Measurements from ENCODE around the gene ZKSCAN5.

The ZKSCAN5 gene

DNA sequence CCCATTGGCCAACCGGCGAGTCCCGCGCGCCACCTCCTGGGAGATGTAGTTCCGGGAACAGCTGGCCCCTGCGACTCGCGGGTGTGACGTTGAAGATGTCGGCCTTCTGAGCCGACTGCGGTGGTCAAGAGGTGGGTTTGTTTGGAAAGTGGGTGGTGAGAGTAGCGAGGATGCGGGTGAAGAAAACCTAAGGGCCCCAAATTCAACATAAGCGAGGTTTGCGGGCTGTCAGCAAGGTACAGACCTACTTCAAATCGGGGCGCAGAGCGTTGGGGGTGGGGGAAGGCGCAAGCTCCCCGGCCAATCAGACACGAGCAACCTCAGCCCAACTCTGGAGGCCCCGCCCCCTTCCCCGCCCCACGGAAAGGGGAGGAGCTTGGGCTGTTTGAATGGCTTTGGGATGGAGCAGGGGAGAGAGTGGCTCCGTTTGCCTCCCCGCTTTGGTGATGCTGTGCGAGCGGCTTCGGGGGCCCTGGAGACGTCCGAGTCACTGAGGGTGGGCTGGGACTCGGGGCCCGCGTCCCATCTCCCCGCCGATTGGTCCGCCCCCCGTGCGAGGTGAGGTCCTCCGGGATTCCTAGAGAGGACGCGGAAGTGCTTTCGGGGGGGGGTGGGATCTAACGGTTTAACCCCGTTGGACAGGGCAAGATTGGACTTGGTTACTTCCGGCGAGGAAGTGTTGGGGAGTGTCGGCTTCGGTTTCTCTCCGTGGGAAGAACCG, at the start of gene ZKSCAN5:
TSS of gene ZKSCAN5 (plus strand) at position 60 of the 721 bp plus-strand sequence. CDS start 1,383 bp downstream, outside the sequence.
- peak; percentile 95 for DNase-seq

DNA sequence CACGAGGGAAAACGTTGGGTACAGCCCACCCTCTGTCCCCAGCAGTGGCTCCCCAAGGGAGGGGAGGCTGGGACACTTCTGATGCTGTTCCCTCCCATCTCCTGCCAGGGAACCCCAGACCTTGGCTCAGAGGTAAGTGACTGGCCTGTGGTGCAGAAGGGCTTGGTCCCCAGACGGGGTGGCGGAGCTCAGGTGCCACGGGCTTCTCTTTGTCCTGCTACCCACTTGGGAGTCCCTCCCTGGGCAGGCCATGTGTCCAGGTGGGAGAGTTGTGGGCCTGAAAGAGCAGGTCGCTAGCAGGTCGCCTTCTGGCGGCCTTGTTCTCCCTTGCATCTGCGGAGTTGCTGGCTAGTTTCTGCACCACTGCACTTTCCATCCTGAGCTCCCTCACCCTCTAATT, 48.6 kb upstream of the ZKSCAN5 start:
- no peak for DNase-seq

DNA sequence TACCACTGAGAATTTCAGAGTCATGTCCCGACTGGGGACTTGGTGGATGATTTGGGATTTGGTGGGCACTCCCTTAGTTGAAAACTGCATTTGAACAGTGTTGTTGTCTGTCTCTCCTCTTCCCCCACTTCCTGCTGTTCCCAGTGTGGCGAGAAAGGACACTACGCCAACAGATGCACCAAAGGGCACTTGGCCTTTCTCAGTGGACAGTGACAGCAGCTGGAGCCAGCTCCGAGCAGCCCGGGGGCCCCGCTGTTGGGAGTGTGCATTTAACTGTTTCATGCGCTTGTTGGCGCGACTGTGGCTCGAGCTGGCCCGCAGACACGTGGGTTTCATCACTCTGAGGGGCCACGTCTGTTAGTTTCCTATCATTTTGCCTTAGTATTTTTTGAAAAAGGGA, 48.2 kb upstream of the ZKSCAN5 start:
- DNase-seq: no peak

DNA sequence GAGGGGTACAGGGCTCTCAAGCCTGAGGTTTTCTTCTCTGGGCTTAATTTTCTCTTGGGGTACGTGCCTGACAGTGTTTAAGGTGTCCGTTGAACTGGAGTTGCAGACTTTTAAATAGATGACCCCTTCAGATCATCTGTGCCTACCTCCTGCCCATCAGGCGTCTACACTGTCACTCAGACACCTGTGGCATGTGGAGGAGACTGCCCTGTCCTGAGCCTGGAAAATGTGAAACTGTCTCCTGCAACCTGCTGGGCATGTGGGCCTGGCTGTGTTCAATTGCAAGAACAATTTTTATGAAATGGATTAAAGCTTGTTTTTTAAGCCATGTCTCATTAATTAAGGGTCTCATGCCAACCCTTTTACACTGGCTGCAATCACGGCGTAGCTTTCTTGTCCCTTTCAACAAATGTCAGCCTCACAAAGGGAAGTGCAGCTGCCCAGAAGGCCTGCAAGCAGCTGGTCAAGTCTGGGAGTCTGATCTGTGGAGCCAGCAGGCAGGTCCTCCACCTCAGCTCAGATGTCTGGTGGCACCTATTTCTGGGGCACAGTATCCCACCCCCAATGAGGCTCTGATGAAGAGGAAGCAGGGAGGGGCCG, 47.3 kb upstream of the ZKSCAN5 start:
- no peak for DNase-seq

DNA sequence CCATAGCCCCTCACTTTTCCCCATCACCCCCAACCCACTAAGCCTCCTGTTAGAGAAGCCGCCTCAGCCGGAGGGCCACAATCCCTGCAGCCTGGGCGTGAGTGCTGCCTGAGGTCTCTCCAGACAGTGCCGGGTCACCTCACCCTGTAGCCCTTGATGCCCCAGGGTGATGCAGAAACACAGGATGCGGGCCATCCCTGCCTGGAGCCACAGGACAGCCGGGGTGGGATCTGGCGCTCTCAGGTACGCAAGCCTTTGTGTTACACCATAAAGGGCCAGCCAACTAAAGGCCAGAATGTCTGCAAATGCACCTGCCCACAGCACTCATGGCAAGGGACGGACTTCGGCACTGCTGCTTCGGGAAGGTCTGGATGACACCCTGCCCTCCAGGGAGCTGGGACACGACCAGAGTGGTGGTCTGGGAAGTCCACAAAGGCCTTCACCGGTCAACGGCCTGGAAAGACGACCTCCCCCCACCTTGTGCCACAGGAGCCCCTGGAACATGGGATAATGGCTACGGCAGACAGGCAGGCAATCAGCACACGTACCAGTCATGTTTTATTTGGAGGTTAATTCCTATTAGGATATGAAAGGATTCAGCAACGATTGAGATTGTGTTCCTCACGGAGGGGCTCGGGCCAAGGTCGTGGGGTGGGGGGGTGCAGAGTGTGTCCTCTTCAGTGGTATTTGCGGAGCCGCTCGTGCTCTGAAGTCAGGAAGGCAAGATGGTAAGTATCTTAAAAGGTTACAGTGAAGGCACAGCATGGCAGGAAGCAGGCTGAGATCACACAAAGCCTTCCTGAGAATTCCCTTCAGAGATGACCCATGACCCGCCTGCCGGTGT, 46.6 kb upstream of the ZKSCAN5 start:
- no peak for DNase-seq

DNA sequence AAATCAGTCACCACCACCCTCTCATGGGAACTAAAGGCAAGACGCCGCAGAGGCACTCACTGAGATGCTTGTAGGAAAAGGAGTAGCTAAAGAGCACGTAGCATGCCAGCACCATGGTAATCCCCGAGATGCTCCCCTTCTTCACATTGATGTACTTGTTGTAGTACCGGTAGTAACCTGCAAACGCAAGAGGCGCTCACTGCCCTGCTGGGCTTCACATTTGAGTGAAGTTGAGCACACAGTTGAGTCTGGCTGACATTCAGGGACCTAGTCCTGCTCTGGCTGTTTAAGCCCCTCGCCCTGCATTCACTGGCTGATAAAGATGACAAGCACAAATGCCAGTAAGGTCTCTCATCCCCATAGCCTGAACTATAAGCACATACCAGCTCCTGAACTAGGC, 45.4 kb upstream of the ZKSCAN5 start:
- DNase-seq: peak; percentile 12

DNA sequence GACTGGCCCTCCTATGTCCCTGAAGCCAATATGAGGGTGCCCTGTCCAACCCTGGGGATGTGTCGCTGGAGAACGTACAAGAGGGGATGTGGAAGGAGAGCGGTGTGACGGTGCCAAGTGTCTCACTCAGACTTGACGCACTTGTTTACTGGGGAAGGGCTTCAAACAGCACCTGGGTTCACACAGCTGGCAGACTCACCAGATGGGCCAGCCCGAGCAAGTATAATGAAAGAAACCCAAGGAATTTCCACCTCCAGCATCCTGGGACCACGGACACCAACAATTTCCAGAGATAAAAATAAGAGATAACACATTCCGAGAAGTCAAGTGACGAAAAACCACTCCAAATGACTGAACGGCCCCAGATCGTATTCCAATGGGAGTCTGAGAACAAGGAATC, 43.8 kb upstream of the ZKSCAN5 start:
- no peak for DNase-seq

DNA sequence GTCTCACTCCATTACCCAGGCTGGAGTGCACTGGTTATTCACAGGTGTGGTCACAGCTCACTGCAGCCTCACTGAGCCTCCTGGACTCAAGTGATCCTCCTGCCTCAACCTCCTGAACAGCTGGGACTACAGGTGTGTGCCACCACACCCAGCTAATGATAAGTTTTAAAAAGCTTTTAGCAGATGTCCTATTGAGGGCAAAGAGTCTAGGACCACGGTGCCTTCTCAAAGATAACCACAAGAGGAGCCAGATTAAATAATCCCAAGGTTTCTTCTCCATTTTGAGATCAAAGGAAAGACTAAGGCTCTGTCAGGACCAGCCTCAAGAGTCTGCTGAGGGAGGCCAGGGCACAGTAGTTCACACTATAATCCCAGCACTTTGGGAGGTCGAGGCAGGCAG, 43.2 kb upstream of the ZKSCAN5 start:
- no peak for DNase-seq

DNA sequence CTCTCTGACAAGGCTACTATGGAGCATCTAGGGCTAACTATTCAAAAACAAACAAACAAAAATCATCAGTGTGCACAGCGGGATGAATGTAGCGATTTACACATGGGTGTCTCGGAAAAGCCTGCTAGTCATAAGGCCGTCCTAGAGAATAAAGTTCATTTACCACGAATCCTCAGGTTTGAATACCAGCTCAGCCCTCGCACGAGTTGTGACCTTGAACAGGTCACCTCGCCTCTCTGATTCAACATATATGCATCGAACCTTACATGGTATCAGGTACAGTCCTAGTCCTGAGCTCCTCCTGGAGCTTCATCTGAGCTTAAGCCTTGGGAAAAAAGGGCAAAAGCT, 39.1 kb upstream of the ZKSCAN5 start:
- no peak for DNase-seq

DNA sequence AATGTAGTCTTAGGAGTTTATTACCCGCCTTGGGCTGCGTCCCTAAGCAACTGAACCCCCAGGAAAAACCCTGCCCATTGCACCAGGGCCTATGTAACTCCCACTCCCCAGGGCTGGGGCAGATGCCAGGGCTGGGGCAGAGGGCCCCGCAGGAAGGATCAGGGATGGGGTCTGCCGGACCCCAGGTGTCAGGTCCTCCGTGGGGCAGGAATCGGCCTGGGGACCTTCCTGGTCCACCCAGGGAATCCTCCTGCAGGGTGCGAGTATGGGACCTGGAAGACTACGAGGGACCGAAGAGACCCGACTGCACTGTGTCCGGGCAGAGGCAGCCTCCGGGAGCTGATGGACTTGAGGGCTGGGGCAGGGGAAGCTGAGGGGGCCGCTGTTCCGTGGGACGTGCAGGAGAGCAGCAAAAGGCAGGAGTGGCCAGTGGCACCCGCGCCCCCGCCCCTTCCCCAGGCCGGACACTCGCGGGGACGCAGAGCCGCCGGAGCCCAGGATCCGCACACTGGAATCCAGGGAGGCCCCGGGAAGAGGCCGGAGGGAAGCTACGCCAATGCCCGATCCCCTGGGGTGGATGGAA, 36.0 kb upstream of the ZKSCAN5 start:
- DNase-seq: no peak

DNA sequence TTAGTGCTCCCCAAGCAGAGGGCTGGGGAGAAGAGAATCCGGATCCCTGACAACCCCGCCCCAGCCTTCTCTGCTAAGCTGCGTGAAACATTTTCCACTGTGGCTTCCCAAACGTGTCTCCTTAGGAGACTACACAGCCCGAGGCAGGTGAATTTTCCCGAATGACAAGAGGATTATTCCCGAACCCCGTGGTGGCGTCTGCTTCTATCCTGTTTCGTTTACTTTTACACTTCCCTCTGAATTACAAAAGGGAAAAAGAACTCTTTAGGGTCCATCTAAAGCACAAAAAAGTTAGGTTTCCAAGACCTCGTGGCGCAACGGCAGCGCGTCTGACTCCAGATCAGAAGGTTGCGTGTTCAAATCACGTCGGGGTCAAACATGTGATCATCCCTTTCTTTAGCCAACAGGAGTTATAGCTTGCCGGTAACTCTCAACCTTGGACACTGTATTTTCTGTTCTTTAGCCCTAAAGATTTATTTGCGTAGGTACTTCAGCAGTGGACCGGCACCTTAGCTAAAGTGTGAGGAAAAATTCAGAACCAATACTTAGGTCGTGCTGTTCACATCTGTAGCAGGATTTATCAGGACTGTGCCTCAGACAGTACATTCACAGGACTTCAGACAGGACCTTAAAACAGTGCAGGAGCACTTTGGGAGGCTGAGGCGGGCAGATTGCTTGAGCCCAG, 34.9 kb upstream of the ZKSCAN5 start:
- no peak for DNase-seq

DNA sequence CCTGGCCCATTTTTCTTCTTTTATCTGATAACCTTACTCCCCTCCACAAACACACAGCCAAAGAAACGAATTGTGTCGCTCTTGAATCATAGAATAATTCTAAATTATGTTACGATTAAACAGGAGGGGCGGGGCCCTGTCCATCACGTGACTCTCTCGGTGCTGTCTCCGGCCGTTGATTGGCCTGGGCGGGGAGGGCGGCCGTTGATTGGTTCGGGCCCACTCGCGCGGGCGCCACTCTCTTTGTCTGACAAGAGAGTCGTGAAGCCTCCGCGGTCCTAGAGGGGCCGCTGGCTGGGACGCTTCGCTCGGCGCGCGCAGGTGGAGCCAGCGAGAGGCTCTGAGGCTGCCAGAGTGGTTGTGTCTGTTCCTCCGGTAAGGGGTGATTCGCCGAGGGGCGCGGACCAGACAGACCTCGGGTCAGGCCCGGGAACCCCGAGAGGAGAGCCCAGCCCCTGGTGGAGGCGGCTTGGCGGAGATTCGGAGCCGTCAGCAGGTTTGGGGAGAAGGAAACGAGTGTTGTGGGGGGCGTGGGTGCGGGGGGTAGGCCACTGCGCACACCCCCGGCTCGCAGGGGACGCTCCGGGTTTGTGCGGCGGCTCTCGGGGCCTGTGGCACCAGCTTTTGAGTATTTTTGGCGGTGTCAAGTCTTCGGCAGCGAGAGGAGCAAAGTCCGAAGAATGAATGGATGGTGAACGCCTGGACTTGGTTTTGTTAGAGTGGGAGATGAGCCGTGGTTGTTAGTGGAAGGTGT, 31.7 kb upstream of the ZKSCAN5 start, which contains the start of gene ZNF789:
TSS of gene ZNF789 (plus strand) at position 330 of the 754 bp plus-strand sequence. CDS start 3,567 bp downstream, outside the sequence.
- DNase-seq: peak; percentile 95

DNA sequence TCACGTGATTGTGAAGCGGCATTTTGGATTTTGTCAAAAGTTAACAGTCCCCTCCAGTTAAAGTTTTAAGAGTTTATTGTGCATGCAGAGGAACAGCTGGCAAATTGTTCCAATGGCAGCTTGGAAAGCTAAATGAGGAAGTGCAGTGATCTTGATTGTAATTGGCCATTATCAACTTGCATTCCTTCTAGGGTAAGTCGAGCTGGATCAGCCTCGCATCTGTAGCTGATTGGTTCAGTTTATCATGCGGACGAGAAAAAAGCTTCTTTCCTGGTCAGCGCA, 31.2 kb upstream of the ZKSCAN5 start:
- DNase-seq: no peak

DNA sequence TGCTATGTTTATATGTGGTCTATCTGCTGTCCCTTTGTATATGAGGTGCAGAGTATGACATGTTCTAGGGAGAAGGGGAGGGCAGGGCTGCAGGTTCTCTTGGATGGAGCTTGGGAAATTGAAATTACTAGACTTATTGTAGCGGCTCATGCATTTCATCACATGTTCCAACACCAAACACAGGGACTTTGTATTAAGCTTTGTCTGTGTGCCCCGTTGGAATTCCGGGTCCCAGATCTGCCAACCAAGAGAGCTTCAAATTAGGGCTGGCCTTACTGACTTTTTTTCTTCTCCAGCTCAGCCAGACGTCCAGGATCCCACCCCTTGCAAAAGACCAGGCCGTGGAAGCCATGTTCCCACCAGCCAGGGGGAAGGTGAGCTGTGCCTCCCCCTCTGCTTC, 28.4 kb upstream of the ZKSCAN5 start:
- DNase-seq: no peak

DNA sequence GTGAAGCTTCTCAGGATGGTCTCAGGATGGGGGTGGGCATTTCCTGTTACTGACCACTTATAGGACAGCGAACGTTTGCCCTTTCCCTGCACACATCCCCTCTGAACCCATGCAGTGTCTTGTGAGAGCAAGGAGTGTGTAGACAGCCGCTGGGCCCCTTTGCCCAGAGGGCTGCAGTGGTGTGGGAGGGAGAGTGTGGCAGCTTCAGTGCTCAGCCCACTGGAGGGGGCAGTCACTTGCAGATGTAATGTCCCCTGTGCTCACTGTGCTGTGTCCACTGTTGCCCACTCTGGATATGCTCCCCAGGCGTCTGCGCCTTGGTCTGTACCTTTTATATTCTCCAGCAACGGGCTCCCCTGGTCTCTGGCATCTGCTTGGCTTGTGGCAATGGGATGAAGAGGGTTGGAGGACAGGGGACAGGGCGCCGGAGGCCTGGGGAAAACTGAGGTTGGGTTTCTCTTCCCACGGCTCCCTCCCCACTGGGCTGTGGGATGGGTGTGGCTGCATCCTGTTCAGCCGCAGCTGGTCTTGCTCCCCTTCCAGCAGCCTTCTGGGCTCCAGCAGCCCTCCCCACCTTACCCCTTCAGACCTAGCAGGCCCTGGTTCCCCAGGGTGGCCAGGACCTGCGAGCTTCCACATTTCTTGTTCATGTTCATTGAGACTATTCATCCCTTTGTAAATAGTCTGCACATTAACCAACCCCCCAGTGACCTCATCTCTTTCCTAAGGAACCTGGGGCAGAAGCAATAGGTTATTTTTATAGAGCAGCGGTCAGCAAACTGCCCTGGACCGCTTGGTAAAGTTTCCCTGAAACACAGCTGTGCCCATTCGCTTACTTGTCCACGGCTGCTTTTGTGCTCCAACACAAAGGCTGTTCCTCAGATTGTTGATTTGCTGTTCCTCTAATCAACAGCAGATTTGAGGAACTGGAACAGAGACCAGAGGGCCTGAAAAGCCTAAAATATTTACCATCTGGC, 25.7 kb upstream of the ZKSCAN5 start:
- no peak for DNase-seq

DNA sequence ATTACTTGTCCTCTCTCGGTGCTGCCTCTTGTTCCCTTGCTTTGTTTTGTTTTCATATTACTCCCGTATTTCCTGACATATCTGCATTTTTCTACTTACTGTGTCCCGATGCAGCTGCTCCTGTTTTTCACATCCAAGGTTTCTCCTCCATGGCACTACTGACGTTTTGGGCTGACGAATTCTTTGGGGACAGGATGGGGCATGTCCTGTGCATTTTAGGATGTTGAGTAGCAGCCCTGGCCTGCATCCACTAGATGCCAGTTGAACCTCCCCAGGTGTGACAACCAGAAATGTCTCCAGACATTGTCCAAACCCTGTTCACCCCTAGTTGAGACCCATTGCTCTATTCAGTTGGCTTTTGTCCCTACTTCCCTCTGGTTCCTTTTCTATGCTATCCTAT, 19.4 kb upstream of the ZKSCAN5 start:
- DNase-seq: no peak

DNA sequence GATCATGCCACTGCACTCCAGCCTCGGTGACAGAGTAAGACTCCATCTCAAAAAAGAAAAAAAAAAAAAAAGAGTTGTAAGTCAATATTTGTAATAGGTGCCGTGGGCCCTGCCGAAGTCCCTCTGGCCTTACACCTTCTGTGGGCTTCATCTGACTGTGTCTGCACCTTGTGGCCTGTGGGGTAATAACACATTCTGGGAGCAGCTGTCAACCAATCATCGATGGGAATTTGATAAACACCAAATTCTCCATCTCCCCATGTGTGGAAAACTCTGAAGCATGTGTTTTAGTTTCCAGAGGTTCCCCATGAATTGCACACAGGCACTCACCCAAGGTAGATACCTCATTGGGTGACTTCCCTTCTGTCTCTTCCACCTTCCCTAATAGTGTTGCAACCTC, 15.2 kb upstream of the ZKSCAN5 start:
- DNase-seq: no peak

DNA sequence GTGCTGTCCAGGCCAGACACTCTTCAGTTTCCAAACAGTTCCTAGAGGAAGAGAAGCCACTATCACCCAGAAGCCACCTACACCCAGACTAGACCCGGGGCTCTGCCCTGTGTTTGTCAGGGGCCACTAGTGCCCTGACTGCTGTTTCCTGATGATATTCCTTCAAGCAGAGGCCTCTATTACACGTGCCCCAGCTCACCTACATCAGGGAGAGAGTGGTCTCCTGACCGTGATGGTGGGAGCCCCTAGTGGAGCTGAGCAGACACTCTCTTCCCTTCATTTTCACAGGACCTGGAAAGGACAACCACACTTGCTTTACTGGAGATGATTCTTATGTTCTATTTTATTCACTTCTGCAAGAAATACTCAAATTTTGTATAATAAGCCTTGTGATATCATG, 13.6 kb upstream of the ZKSCAN5 start:
- DNase-seq: no peak

DNA sequence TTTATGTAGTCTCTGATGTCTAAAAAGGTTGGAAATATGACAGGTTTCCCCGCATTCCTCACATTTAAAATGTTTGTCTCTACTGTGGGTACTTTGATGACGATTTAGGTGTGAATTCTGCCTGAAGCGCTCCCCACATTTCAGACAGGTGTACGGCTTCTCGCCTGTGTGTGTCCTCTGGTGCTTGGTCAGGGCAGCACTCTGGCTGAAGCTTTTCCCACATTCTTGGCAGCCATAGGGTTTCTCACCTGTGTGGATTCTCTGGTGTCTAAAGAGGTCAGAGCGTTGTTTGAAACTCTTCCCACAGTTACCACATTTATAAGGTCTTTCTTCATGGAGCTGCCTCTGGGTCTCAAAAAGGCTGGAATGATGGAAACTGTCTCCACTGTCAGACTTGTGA, 10.6 kb upstream of the ZKSCAN5 start:
- no peak for DNase-seq

DNA sequence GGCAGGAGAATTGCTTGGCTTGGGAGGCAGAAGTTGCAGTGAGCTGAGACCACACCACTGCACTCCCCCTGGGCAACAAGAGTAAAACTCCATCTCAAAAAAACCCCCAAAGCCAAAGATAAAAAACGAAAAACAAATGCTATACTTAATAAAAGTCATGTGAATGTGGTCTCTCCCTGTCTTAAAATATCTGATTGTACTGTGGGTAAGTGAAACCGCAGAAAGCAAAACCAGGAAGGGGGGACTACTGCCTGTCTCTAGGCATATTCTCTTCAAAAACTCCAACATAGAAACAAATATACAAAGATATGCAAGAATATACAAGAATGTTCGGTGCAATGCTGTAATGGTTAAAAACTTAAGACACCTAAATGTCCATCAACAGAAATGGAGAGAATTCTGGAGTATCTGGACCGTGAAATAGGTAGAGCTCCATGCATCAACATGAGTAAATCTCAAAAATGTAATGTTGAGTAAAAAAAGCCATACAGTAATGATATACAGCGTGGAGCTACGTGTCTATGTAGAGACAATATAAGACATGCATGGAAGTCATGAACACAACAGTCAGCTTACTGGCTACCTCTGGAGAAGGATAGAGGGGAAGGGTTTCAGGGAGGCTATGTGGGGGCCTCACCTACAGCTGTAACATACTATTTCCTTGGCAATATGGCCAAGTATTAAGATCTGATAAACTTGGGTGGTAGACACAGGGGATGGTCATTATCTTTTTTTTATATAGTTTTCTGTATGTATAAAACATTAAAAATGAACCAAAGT, 6.5 kb upstream of the ZKSCAN5 start:
- DNase-seq: no peak
